HCEC 1CT (cell line): ENCODE results near the gene DIO1.

Experiments used
- DNase-seq: peaks from one replicate; pipeline ENCODE4 v3.0.0-alpha.2; 2017

The DIO1 gene

DNA sequence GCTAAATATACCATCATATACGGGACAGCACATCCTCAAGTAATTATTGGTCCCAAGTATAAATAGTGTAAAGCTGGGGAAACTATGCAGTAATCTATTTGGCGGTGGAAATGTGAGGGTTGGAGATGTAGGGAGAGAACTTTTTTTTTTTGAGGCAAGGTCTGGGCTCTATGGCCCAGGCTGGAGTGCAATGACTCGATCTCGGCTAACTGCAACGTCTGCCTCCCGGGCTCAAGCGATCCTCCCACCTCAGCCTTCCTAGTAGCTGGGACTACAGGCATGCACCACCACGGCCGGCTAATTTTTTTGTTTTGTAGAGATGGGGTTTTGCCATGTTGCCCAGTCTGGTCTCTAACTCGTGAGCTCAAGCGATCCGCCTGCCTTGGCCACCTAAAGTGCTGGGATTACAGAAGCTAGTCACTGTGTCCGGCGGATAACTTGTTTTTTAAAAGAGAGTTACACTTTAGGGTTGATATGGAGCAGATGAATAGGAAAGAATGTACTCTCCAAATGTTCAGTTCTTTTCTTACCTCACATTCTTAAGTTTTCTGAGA lies 49.6 kb downstream of the DIO1 start:
- no peak for DNase-seq

DNA sequence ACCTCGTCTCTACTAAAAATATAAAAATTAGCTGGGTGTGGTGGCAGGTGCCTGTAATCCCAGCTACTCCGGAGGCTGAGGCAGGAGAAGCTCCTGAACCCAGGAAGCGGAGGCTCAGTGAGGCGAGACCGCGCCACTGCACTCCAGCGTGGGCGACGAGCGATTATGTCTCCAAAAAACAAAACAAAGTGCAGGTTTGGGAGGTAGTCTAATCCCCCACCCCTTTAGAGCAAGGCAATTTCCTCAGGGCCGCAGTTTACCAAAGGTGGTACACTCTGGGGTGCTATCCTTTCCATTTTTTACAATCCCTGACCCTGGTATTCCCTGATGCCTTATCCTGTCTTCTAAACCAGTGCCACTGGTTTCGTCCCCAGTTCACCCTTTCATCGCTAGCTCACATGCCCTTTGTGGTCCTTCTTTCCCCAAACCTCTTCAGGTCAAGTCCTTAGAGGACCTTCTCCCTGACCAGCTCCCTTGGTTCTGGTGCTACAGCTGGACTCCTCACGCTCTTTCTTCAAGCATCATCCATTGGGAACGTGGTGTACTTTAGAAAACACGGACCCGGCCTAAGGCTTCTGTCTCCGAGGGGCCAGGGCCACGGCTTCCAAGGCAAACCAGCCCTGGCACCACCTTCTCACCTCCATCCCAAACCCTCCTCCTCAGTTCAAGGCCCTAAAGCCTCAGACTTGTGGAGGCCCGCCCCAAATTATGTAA lies 50.6 kb downstream of the DIO1 start:
- peak; percentile 17 for DNase-seq

DNA sequence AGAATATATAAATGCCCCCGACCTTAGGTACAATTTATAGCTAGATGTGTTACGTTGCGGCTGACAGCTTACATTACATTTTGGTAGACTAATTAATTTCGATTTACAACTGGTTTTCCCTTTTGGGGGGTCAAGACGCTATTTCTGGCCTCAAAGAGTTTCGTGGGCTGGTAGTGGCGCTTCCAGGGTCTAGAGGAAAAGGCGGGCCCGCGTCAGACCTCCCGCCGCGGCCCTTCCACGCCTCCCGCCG lies 51.1 kb downstream of the DIO1 start:
- no peak for DNase-seq

DNA sequence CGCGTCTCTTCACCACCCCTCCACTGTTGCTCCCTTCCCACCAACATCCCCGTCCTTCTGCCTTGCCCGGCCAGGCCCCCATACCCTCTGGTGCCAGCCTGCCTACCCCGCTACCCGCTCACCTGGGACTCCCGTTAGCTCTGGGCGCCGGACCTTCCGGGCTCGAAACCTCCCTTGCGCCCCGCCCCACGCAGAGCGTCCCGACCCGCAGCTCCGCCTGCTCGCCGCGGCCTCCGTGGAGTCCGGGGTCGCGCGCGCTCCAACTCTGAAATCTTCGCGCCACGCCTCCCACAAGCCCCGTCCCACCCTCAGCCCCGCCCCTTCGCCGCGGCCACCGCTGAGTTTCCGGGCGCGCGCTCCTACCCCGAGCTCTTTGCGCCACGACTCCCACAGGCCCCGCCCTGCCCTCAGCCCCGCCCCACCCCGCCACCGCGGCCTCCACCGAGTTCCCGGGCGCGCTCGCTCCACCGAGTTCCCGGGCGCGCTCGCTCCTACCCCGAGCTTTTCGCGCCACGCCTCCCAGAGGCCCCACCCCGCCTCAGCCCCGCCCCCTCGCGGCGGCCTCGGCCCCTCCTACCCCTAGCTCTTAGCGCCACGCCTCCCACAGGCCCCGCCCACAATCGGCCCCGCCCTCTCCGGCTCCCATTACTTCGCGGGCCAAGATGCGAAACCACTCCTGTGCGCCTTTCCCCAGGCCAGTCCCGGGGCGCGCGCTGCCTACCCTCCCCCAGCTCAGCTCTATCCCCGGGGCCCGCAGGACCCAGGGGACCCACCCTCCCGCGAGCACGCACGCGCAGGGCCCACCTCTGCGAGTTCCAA lies 51.7 kb downstream of the DIO1 start, which contains the start of gene IFT25:
TSS of gene IFT25 (minus strand) at position 267 of the 819 bp plus-strand sequence. CDS start 5,617 bp downstream, outside the sequence.
- peak; percentile 91 for DNase-seq

DNA sequence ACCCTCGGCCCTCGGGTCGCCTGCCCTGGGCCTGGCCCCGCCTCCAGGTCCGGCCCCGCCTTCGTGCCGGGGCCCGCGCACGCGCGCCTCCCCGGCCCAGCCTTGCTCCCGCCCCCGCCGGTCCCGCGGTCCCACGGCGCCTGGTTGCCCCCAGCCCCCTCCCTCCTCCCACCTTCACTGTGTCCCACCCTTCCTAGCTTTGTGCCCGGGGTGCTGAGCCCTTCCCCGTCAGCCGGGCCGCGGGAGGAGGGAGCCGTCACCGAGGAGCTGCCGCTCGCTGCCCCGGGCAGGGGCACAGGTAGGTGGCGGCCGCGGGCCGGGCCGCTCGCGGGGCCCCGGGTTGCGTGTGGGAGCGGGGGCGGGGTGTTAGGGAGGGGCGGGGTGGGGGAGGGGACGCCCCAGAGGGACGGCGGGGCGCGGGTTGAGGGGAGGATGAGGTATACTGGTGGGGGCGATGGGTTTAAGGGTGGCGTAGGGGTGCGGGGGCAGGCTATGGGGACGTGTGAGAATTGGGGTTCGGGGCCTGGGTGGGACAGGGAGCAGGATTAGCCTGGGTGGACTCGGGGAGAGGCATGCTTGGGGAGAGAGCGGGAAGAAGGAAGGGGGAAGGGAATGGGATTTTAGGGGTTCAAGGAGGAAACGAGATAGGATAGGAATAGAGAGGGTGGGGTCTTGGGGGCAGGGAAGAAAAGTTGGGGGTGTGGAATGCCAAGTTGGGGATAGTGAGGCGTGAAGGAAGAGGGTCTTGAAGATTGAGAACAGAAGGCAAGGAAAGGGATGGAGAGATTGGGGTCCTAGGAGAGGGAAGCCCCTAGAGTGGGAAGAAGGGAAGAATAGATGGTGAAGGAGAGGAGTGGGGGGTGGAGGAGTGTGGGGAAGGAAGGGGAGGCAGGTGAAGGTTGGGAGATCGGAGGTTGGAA lies 52.5 kb downstream of the DIO1 start, which contains the start of gene LRRC42:
TSS of gene LRRC42 (plus strand) at position 99 of the 920 bp plus-strand sequence. CDS start 5,650 bp downstream, outside the sequence.
- peak; percentile 3 for DNase-seq

DNA sequence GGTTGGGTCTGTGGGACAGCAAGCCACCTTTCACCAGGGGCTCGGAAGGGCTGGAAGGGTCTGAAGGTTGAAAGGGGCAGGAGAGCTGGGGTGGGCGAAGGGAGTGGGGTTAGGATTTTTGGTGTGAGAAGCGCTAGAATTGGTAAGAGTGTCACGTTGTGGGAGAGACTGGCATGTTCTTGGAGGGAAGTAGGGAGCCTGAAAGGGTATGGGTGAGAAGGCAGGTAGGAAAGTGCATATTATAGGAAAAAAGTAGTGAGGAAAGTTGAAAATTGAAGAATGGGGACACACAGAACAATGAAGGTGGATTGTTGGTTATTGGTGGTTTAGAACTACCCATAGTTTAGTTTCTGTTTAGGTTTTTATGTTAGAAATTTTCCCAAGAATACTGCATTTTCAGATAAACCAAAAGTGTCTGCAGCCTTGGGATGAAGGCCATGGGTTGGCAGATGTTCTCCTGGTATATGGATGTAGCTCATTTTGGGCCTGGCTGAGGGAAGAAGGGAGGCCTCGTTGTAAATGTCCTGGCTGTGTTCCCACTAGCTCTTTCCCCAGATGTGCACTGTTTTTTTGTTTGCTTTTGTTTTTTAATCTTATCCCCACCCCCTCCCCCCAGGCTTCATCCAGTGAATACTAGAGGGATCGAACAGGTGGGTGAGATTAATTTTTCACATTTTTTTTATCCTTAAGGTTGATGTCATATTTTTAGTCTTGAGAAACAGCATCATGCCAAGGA lies 53.4 kb downstream of the DIO1 start:
- no peak for DNase-seq

DNA sequence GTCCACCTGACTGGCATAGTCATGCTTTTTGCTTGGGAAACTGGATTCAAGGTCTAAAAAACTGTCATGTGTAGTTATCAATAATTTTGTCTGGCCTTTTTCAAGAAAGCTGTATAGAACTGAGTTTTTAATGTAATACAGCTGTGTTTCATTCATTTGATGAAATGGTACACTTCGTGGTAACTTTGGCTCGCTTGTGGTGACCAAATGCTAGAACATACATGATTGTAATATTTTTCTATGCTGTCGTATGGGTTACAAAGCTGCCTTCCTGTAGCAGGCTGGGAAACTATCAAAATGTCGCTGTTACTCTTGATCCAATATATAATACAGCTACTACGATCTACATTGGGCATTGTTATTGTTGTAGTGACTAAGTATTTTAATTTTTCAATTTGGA lies 54.3 kb downstream of the DIO1 start:
- no peak for DNase-seq

DNA sequence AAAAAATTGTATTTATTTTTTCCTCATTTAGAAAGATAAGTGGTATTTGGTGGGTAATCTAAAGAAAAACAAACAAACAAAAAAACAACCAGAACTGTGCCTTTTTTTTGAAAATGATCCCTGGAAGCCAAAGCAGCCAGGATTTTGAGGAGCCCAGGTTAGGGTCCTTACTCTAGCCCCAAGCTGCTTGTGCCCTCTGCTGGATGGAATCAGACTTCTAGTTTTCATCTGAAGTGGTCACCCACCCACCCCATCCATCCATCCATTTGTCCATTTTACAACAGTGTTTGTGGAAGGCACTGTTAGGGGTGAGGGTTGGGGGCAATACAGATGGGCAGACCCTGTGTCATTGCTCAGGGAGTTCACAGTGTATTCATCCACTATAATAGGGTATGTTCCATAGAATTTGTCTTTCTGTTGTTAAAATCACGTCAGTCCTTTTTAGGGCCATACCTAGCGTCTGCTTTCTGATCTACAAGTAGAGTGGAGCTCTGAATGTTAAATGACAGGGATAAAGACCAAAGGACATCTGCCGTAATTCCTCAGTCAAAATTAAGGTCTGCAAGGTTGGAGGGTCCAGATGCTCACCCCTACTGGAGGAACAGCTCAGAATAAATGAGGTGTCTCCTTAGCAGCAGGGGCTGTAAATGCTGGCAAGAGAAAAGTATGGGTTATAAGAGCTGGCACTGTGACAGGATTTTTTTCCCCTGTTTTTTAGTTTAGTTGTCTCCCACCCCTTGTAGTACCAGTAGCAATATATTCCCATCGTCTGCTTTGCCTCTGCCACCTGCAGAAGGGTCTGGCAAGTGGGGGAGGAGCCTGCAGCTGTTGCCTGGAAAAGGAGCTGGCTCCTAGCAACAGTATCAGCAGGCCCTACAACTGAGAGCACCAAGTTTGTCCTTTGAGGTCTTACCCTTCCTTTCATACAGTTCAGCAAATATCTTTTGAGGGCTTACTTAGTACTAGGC lies 55.3 kb downstream of the DIO1 start:
- peak; percentile 47 for DNase-seq

DNA sequence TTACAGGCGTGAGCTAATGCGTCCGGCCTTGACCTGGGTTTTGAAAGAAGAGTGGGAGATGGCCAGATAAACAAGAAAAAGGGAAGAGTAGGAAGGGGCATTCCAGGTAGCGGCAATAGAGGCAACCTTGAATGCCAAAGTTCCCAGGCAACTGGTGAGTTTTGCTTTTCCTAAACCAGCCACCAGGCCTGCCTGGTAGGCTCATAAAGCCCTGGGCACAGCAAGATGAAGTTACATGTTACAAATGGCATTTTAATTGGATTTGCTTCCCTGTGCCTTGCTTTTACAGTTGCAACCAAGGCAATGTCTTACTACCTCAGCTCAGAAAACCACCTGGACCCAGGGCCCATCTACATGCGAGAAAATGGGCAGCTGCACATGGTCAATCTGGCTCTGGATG lies 57.7 kb downstream of the DIO1 start:
- no peak for DNase-seq

DNA sequence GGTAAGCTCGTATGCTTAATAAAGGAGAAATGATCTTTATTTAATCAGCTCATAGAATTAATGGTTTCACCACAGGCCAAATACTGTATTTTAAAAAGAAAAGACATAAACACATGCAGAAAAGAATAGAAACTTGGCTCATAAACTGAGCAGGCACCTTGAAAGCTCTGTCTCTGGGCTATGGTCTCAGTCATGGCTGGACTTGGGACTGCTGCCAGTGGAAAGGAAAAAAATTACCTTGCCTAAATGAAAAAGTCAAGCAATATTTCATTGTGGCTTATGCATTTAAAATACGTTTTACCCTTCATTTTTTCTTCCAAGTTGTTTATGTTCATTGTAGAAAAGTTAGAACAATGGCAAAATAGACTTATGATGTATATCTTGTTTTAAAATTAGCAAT lies 60.1 kb downstream of the DIO1 start:
- no peak for DNase-seq

DNA sequence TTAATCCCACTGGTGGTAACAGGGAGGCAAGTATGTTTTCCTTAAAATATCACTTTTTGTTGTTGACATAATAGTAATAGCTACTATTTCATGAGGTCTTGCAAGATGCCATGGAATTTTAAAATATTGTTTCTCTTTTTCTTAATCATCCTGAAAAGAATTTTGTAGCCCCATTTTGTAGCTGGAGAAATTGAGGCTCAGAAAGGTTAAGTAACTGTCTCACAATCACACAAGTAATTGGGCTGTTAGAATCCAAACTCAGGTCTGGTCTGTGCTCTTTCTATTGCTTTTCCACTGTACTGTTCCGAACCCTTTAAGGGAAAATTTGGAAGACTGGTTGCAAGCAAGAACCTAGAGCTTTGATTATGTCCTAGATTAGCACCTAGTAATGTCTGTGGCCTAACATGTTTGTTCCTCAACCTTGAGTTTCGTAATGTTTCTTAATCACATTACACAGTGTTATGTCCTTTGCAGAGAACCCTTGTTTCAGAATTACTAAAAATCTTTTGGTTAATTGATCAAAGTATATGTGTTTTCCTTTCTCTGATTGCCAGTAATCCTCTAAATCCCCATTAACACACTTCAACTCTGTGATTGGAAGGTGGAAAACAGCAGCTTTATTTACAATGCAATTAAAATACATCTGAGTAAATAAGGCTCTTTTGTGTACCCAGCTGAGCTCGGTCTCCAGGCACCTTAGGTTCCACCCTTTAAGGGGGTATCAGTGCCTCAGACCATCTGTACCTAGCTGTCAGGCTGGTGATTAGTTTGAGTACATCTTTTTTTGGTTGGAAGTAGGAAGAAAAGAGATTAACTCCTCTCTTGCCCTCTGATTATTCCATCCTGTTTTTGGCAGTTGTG lies 62.6 kb downstream of the DIO1 start:
- peak; percentile 59 for DNase-seq

DNA sequence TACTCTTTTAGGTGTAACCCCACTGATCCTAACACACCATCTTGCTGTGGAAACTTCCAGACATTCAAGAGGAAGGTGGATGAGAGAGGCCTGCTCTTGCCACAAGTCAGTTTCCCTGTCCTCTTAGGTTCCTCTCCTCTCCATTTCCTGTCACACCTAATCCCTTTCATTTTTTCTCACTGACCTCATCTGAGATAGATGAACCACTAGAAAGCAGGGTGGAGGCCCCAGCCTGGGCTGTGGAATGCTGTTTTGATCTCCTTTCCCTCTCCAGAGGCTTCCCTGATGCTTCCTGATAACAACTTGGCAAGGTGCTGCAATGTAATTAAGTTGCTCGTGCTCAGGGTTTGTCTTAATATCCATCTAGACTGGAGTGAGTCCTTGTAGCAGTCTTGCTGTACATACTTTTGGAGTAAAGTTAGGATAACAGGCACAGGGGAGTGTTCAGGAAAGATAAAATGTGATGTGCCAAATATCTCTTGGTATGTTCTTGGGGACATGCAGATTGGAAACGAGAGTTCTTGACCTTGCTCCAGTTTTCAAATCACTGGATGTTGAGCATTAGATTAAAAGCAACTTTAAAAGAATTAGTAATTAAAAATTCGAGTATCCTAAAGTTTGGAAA lies 63.3 kb downstream of the DIO1 start:
- DNase-seq: peak; percentile 81

DNA sequence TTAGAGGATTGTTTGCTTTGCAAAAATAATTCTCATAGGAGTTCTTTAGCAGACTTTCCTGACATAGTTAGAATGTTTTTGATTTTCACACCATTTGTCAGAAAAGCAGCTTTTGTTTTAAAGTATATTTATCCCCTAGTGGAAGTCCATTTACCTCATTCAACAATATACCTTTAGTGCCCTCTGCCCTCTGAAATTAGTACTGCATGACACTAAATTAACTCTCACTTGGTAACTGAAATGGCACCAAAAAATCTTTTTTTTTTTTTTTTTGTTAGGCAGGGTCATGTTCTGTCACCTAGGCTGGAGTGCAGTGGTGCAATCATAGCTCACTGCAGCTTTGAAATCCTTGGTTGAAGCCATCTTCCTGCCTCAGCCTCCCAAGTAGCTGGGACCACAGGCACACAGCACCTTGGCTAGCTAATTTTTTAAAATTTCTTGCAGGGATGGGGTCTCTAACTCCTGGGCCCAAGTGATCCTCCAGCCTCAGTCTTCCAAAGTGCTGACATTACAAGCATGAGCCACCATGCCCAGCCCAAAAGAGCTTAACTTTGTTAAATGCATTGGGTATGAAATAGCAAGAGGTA lies 65.8 kb downstream of the DIO1 start:
- peak; percentile 36 for DNase-seq
